HEK293T (cell line): ENCODE measurements around the gene MCM7.

Source experiments
- CTCF ChIA-PET: fragments of 350-600 bp; formaldehyde crosslinking; extraction: SDS; loops from one replicate; lab custom pipeline; 2021; ENCODE audit warnings: antibody characterized with exemption, inconsistent platforms; lab: Yijun Ruan, JAX
- POLR2A ChIA-PET: fragments of 350-600 bp; formaldehyde crosslinking; extraction: SDS; loops from one replicate; lab custom pipeline; 2020; ENCODE audit warnings: antibody characterized with exemption, inconsistent platforms; lab: Yijun Ruan, JAX
- DNase-seq: peaks from one replicate; pipeline ENCODE4 v3.0.0; 2012; ENCODE audit warnings: mixed read lengths; ENCODE audit errors: extremely low spot score
- ARNT ChIP-seq: fragments of 450-650 bp; IDR thresholded peaks from 2 replicates; pipeline ENCODE4 v1.6.1; 2017; ENCODE audit warnings: mild to moderate bottlenecking
- BHLHE40 ChIP-seq: fragments of 450-650 bp; IDR thresholded peaks from 2 replicates; pipeline ENCODE4 v1.6.1; 2016; ENCODE audit warnings: mild to moderate bottlenecking, moderate library complexity, borderline replicate concordance
- CTBP1 ChIP-seq: fragments of 450-650 bp; IDR thresholded peaks from 2 replicates; pipeline ENCODE4 v1.6.1; 2016; ENCODE audit warnings: borderline replicate concordance
- ELF4 ChIP-seq: fragments of 450-650 bp; IDR thresholded peaks from 2 replicates; pipeline ENCODE4 v1.6.1; 2017; ENCODE audit warnings: antibody characterized with exemption
- FOXK2 ChIP-seq: fragments of 450-650 bp; IDR thresholded peaks from 2 replicates; pipeline ENCODE4 v1.6.1; 2016; ENCODE audit warnings: mild to moderate bottlenecking
- HDGF ChIP-seq: fragments of 450-650 bp; IDR thresholded peaks from 2 replicates; pipeline ENCODE4 v1.6.1; 2017; ENCODE audit warnings: antibody characterized with exemption, borderline replicate concordance
- L3MBTL2 ChIP-seq: fragments of 450-650 bp; conservative IDR thresholded peaks from 2 replicates; pipeline ENCODE4 v1.6.1; 2016; ENCODE audit warnings: mild to moderate bottlenecking
- LEF1 ChIP-seq: fragments of 450-650 bp; IDR thresholded peaks from 2 replicates; pipeline ENCODE4 v1.6.1; 2017; ENCODE audit warnings: mild to moderate bottlenecking, borderline replicate concordance
- NFRKB ChIP-seq: fragments of 450-650 bp; IDR thresholded peaks from 2 replicates; pipeline ENCODE4 v1.6.1; 2016; ENCODE audit warnings: mild to moderate bottlenecking, moderate library complexity
- PKNOX1 ChIP-seq: fragments of 450-650 bp; IDR thresholded peaks from 2 replicates; pipeline ENCODE4 v1.6.1; 2016
- SP1 ChIP-seq: fragments of 450-650 bp; IDR thresholded peaks from 2 replicates; pipeline ENCODE4 v1.6.1; 2017
- SUZ12 ChIP-seq: fragments of 450-650 bp; IDR thresholded peaks from 2 replicates; pipeline ENCODE4 v1.6.1; 2016; ENCODE audit warnings: mild to moderate bottlenecking
- TARDBP ChIP-seq: fragments of 450-650 bp; IDR thresholded peaks from 2 replicates; pipeline ENCODE4 v1.6.1; 2016
- ZNF384 ChIP-seq: fragments of 450-650 bp; IDR thresholded peaks from 2 replicates; pipeline ENCODE4 v1.6.1; 2016

Gene MCM7

DNA sequence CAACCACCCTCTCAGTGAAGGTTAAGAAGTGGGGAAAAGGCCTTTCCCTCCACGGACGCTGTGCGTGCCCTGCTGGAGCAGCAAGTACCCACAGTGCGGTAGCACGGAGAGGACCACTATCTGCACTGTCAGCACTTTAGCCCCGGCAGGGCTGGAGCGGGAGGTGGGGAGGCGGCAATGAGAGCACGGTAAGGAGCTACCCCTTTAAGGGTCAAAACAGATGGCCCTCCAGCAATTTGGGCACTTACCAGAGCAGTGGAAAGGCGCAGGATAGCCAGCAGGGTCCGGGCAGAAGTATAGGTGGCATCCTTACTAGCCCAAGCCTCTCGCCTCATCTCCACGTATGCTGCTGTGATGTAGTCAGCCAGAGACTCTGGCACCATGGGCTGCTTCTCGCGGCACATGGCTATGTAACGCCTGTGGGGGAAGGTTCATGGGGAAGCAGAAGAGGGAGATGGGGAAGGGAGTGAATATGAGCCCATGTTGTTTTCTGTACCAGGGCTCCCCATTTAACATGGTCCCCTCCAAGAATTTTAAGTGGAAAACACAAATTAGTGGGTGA is 7.2 kb downstream of the MCM7 start:
- no peak for TF ChIP-seq SUZ12
- no peak for TF ChIP-seq LEF1
- TF ChIP-seq PKNOX1: no peak
- TF ChIP-seq ELF4: no peak
- TF ChIP-seq NFRKB: no peak
- POLR2A ChIA-PET: interaction anchor here (1.2 to 2.3 kb wide), 2 partner anchors 8 to 10 kb away, joined by 3 to 38 read pairs; partner anchors contain the start of genes AP4M1 and MCM7
- DNase-seq: no peak
- CTCF ChIA-PET: no interaction called here

DNA sequence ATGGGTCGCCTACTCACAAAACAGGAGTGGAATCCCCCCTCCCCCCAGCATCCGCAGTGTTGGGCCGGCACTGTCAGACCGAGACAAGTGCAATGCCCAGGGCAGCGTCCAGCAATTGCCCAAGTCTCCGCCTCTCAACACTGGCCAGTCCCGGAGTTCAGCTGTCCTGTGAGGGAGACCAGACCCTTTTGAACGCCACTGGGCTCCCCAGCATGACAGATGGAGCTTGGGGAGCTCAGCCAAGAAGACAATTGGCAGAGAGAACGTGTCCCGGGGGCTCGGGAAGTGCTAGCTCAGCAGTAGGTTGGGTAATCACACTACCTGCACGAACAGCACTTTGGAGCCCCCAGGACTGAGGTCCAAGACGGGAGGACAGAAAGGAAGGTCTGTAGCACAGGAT is 7.7 kb downstream of the MCM7 start:
- POLR2A ChIA-PET: interaction anchor here (1.0 to 2.3 kb wide), 3 partner anchors 8 to 18 kb away, joined by 3 to 38 read pairs (median 3); partner anchors contain the start of genes AP4M1 and MCM7
- DNase-seq: no peak
- CTCF ChIA-PET: no interaction called here
- TF ChIP-seq ARNT (no peak), ZNF384 (no peak), TARDBP (no peak), CTBP1 (no peak)

GRCh38 chr7:100093054-100093453 is 8.1 kb downstream of the MCM7 start:
- ChIA-PET CTCF (no interaction called here), POLR2A (interaction anchor here (0.6 to 2.3 kb wide), 5 partner anchors 9 to 78 kb away, joined by 3 to 38 read pairs (median 3); partner anchors contain the start of genes AP4M1, MCM7 and ZKSCAN1)
- TF ChIP-seq ELF4: peak; percentile 23; the same call in 1 of the 2 replicates
- TF ChIP-seq SUZ12: no peak
- no peak for DNase-seq

- POLR2A ChIA-PET: interaction anchor here (1.0 to 3.9 kb wide), 5 partner anchors 10 to 172 kb away, joined by 3 to 100 read pairs (median 4); partner anchors contain the start of genes AP4M1 and MCM7
Measured at GRCh38 chr7:100091411-100092181, 9.6 kb downstream of the MCM7 start.

DNA sequence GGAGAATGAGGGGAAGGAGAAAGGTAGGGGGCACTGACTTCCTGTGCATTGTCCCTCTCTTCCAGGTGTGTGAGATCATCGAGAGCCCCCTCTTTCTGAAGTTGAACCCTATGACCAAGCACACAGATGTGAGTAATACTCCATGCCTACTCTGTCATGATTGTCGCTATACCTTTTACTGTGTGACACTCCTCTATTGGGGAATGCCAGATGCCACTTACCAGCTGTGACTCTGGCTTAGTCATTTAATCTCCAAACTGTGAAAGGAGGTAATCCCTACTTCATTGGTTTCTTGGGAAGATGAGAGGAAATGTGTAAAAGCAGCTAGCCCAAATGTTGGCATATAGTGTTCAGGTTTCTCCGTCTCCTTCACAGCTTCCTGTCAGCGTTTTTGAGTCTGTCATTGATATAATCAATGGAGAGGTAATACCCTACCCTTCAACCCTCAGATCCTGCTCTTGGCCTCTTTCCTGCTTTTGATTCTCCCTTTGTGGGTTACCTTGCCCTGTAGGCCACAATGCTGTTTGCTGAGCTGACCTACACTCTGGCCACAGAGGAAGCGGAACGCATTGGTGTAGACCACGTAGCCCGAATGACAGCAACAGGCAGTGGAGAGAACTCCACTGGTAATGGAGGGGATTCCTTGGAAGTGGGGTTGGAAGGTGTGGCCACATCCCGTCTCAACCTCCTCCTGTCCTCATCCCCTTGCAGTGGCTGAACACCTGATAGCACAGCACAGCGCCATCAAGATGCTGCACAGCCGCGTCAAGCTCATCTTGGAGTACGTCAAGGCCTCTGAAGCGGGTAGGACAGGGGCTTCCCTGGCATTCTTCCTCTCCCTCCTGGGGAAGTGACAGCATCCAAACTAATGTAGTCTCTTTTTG is 10.4 kb downstream of the MCM7 start:
- no peak for TF ChIP-seq BHLHE40
- TF ChIP-seq SP1: no peak
- TF ChIP-seq SUZ12: no peak
- TF ChIP-seq FOXK2: no peak
- ChIA-PET POLR2A (interaction anchor here (1.0 to 3.9 kb wide), 6 partner anchors 11 to 173 kb away, joined by 3 to 100 read pairs (median 4); partner anchors contain the start of genes AP4M1 and MCM7), CTCF (no interaction called here)
- no peak for DNase-seq

More at GRCh38 chr7:100091411-100092181, 9.6 kb downstream of the MCM7 start:
- TF ChIP-seq SUZ12 (no peak), L3MBTL2 (0 out of 2 replicates have a peak, but pooled peaks have one; percentile 15)
- CTCF ChIA-PET: no interaction called here
- no peak for DNase-seq

DNA sequence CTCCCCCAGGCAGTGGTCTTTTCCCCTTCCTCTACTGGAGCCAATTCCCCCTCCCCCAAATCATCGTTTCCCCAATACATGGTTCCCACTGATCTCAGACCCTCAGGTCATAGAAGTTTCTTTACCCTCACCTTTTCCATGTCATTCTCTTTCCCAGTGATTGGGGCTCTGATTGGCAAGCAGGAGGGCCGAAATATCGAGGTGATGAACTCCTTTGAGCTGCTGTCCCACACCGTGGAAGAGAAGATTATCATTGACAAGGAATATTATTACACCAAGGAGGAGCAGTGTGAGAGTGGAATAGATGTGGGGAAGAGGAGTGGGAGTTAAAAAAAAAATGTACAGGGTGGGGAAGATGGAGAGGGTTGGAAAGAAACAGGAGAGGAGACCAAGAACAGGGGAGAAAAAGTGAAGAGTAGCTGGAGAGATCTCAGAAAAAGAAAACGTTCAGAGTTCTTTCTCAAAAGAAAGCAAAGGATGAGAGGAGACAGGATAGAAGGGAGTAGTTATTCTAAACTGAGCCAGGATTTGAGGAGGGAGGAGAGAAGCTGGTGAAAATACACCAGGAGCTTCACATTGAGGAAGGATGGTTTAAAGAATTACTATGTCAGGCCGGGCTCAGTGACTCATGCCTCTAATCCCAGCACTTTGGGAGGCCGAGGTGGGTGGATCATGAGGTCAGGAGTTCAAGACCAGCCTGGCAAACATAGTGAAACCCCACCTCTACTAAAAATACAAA is 11.6 kb downstream of the MCM7 start:
- TF ChIP-seq ELF4 (no peak), SP1 (no peak), FOXK2 (no peak), ZNF384 (no peak), HDGF (no peak), SUZ12 (no peak), NFRKB (no peak)
- DNase-seq: no peak
- CTCF ChIA-PET: interaction anchor here (0.6 kb wide), 1 partner anchor 12 kb away, joined by 3 read pairs; no protein-coding TSS in a partner anchor
- POLR2A ChIA-PET: interaction anchor here (0.6 to 3.9 kb wide), 6 partner anchors 12 to 338 kb away, joined by 3 to 100 read pairs (median 4); partner anchors contain the start of genes AP4M1, MBLAC1 and MCM7

DNA sequence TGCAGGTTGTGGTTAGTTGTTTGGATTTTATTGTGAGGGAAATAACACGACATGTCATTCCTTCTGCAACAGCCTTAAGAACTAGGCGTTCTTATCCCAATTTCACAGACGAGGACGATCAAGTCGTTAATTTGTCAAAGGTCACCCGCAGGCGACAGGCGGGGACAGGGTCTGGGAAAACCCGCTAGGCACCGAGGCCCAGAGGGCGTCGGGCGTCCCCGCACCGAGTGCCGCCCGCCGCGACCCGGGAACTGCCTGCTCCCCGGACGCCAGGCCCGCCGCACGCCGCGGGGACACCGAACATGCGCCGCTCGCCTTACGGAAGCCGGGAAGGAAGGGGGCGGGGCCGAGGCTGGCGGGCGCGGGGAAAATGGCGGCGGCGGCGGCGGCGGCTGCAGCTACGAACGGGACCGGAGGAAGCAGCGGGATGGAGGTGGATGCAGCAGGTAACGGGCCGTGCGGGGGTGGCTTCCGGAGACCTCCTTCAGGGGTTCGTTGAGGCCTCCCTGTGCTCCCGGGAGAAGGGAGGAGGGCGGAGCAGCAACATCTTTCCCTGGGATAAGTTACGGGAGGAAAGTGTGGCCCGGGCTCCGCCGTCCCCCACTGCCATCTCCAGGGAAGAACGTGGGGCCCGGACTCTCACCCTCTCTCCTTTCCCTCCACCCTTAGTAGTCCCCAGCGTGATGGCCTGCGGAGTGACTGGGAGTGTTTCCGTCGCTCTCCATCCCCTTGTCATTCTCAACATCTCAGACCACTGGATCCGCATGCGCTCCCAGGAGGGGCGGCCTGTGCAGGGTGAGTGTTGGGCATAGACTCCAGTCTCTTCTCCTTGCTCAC is 12.4 kb downstream of the MCM7 start, which contains the start of gene COPS6:
Gene COPS6, plus strand, starts transcription at position 349 of the 837 bp plus-strand sequence. Its CDS starts 22 bp downstream, at position 371.
- CTCF ChIA-PET: no interaction called here
- DNase-seq: peak; percentile 67
- TF ChIP-seq ELF4 (no peak), TARDBP (no peak), L3MBTL2 (peak; percentile 85)
- POLR2A ChIA-PET: interaction anchor here (0.6 to 3.9 kb wide), 3 partner anchors 12 to 80 kb away, joined by 3 to 100 read pairs (median 4); partner anchors contain the start of genes AP4M1, GAL3ST4 and MCM7
